BE2C (cell line): Measurements from ENCODE around the gene PIP5K1B.
"Not testable (repeated sequence)": the region's sequence is repeated elsewhere in the genome, so short reads cannot be mapped to it uniquely, and the experiment has no call there.

ENCODE experiments used
- DNase-seq: peaks from one replicate; pipeline ENCODE4 v3.0.0-alpha.2; 2020
- H3K27me3 ChIP-seq: fragments of 250-450 bp; sonication (Bioruptor Pico); 2 replicates; pipeline ENCODE4 v1.5.1; 2020; ENCODE audit warnings: mild to moderate bottlenecking
- H3K36me3 ChIP-seq: fragments of 250-450 bp; sonication (Bioruptor Pico); 2 replicates; pipeline ENCODE4 v1.5.1; 2020; ENCODE audit warnings: mild to moderate bottlenecking
- H3K4me1 ChIP-seq: fragments of 250-450 bp; sonication (Bioruptor Pico); 2 replicates; pipeline ENCODE4 v1.5.1; 2020
- H3K4me3 ChIP-seq: 2 replicates; pipeline ENCODE4 v1.5.1; 2011; ENCODE audit warnings: low read depth, low read length
- H3K9me3 ChIP-seq: fragments of 250-450 bp; sonication (Bioruptor Pico); 2 replicates; pipeline ENCODE4 v1.5.1; 2020
- CTCF ChIP-seq: IDR thresholded peaks from 2 replicates; pipeline ENCODE4 v1.5.1; 2012; ENCODE audit warnings: mild to moderate bottlenecking, low read depth, low read length

The PIP5K1B gene

GRCh38 chr9:68983522-68984424, 278.7 kb downstream of the PIP5K1B start:
- Histone ChIP-seq H3K36me3 (no peaks in the 10 kb centered on the region), H3K9me3 (no peaks in the 10 kb centered on the region), H3K27me3 (no peaks in the 10 kb centered on the region; the same call in 1 of the 2 replicates), H3K4me3 (no peak overlapping the region), H3K4me1 (no peaks in the 10 kb centered on the region)
- no peak for DNase-seq
- no peak for TF ChIP-seq CTCF

DNA sequence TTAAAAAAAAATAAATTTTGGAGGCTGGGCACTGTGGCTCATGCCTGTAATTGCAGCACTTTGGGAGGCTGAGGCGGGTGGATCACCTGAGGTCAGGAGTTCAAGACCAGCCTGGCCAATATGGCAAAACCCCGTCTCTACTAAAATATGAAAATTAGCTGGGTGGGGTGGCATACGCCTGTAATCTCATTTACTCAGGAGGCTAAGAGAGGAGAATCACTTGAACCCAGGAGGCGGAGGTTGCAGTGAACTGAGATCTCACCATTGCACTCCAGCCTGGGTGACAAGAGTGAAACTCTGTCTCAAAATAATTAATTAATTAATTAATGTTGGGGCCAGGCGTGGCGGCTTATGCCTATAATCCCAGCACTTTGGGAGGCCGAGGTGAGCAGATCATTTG, 281.9 kb downstream of the PIP5K1B start:
- not testable (repeated sequence) for H3K36me3 ChIP-seq, H3K4me3 ChIP-seq, H3K4me1 ChIP-seq, H3K9me3 ChIP-seq, DNase-seq, H3K27me3 ChIP-seq

GRCh38 chr9:68991457-68991856, 286.4 kb downstream of the PIP5K1B start:
- Histone ChIP-seq H3K4me1 (no peaks in the 10 kb centered on the region), H3K27me3 (peaks cover 9% of the 10 kb centered on the region), H3K36me3 (no peaks in the 10 kb centered on the region), H3K4me3 (no peak overlapping the region), H3K9me3 (no peaks in the 10 kb centered on the region)
- no peak for TF ChIP-seq CTCF
- no peak for DNase-seq

DNA sequence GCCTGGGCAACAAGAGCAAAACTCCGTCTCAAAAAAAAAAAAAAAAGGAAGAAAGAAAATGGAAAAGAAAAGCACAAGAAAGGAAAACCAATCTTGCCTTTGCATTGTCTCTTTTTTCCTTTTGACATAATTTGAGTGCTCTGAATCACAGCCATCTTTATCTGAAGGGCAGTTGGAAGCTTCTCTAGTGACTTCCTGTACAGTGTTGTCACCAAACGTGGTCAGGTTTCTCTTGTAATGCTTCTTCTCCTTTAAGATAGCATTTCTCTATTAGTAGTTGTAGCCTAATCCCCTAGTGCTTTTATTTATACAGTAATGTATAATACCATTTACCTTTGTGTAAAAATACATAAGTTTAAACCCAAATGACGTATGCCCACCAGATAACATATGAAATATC, 290.7 kb downstream of the PIP5K1B start:
- TF ChIP-seq CTCF, result no peak
- no peaks in the 10 kb centered on the region for H3K36me3 ChIP-seq
- DNase-seq, result no peak

DNA sequence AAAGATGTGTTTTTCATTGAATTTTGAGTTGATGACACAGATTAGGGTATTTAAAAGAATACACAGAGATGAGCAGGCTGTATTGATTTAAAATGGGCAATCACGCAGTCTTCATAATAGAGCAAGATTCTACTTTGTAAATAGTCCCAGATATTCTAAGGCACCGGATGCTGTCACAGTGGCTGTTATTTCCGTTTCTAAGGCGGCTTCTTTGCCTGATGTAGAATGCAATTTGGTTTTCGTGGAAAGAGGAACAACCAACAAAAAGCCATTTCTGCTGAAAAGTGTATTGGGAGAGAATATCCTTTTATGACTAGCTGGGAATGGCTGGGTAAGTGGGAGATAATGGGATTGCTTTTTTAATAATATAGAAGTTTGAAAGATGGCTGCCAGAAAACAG, 291.4 kb downstream of the PIP5K1B start:
- Histone ChIP-seq H3K36me3 (no peaks in the 10 kb centered on the region), H3K4me1 (no peaks in the 10 kb centered on the region), H3K9me3 (no peaks in the 10 kb centered on the region), H3K27me3 (peaks cover 30% of the 10 kb centered on the region), H3K4me3 (no peak overlapping the region)
- DNase-seq, result no peak
- TF ChIP-seq CTCF, result no peak

More for the DNA sequence above, 290.7 kb downstream of the PIP5K1B start:
- Histone ChIP-seq H3K9me3 (no peaks in the 10 kb centered on the region), H3K4me1 (no peaks in the 10 kb centered on the region), H3K27me3 (peaks cover 29% of the 10 kb centered on the region), H3K4me3 (no peak overlapping the region)

DNA sequence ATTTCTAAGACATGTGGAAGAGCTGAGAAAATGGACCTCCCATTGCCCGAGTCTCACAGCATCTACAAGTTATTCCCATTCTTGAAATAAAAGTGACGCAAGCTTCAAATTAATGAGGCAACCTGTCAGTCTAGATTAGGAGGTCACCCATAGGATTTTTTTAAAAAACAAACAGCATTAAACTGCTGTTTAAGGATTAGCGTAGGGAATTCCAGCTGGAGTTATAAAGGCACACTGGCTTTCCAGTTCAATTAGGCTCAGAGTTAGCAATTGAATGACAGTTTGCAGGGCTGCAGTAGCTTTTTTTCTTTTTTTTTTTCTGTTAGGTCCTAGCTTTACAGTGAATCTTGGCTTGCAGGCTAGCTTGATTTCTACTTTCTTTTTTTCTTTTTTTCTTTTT, 292.6 kb downstream of the PIP5K1B start:
- no peak for DNase-seq
- no peak overlapping the region for H3K4me3 ChIP-seq
- no peaks in the 10 kb centered on the region for H3K36me3 ChIP-seq
- no peaks in the 10 kb centered on the region for H3K4me1 ChIP-seq
- H3K9me3 ChIP-seq, result no peaks in the 10 kb centered on the region
- peaks cover 39% of the 10 kb centered on the region for H3K27me3 ChIP-seq
- TF ChIP-seq CTCF, result no peak
